GM12872 (cell line): Measurements from ENCODE around the gene GMDS.

Experiments used
- CTCF ChIP-seq: IDR thresholded peaks from 3 replicates; pipeline ENCODE4 v1.5.1; 2011; ENCODE audit warnings: low read depth, mild to moderate bottlenecking, low read length, moderate library complexity; ENCODE audit not compliant: insufficient read depth

GMDS gene

GRCh38 chr6:1630771-1631217 is 614.6 kb downstream of the GMDS start:
- TF ChIP-seq CTCF: no peak

- no peak for TF ChIP-seq CTCF
These were observed 615.1 kb downstream of the GMDS start for GRCh38 chr6:1630212-1630770.

GRCh38 chr6:1629316-1629715 is 616.1 kb downstream of the GMDS start:
- TF ChIP-seq CTCF: no peak

GRCh38 chr6:1627827-1628560 is 617.4 kb downstream of the GMDS start:
- TF ChIP-seq CTCF: no peak

GRCh38 chr6:1626481-1626880 is 618.9 kb downstream of the GMDS start:
- TF ChIP-seq CTCF: no peak

GRCh38 chr6:1625794-1626435 is 619.5 kb downstream of the GMDS start:
- no peak for TF ChIP-seq CTCF

GRCh38 chr6:1624851-1625781 is 620.3 kb downstream of the GMDS start:
- TF ChIP-seq CTCF: no peak
